ENCODE measurements around the gene SKA3.
"Not testable (repeated sequence)": the region's sequence is repeated elsewhere in the genome, so short reads cannot be mapped to it uniquely, and the experiment has no call there.

SKA3 gene

GRCh38 chr13:21216332-21216731 is 40.0 kb upstream of the SKA3 start:
- CTCF ChIA-PET, result no interaction called here
- POLR2A ChIA-PET, result no interaction called here
- no peak for TF ChIP-seq CTCF (IDR thresholded peaks at IDR 0.05; ENCODE audit: control extremely low read depth, extremely low read depth, low read depth, missing control alignments)
- no peak for DNase-seq (ENCODE audit: extremely low spot score)

- DNase-seq (ENCODE audit: extremely low spot score); CTCF ChIA-PET; POLR2A ChIA-PET: not testable (repeated sequence)
Measured at GRCh38 chr13:21215419-21215818, 39.1 kb upstream of the SKA3 start.

- ChIA-PET CTCF (no interaction called here), POLR2A (no interaction called here)
- TF ChIP-seq CTCF (IDR thresholded peaks at IDR 0.05; ENCODE audit: control extremely low read depth, extremely low read depth, low read depth, missing control alignments), result no peak
- no peak for DNase-seq (ENCODE audit: extremely low spot score)
Measured at GRCh38 chr13:21212138-21212775, 35.9 kb upstream of the SKA3 start.

- DNase-seq (ENCODE audit: extremely low spot score), result no peak
- no peak for TF ChIP-seq CTCF (IDR thresholded peaks at IDR 0.05; ENCODE audit: control extremely low read depth, extremely low read depth, low read depth, missing control alignments)
- ChIA-PET CTCF (interaction anchor here (1.6 kb wide), 1 partner anchor 9 kb away, joined by 4 read pairs; no protein-coding TSS in a partner anchor), POLR2A (no interaction called here)
Measured at GRCh38 chr13:21208652-21209154, 32.4 kb upstream of the SKA3 start.

- POLR2A ChIA-PET, result no interaction called here
- DNase-seq (ENCODE audit: extremely low spot score), result no peak
- CTCF ChIA-PET, result no interaction called here
- no peak for TF ChIP-seq CTCF (IDR thresholded peaks at IDR 0.05; ENCODE audit: control extremely low read depth, extremely low read depth, low read depth, missing control alignments)
Measured at GRCh38 chr13:21202767-21203531, 26.6 kb upstream of the SKA3 start.

GRCh38 chr13:21201456-21202190 is 25.3 kb upstream of the SKA3 start:
- DNase-seq (ENCODE audit: extremely low spot score); CTCF ChIA-PET; POLR2A ChIA-PET: not testable (repeated sequence)

- POLR2A ChIA-PET; DNase-seq (ENCODE audit: extremely low spot score); CTCF ChIA-PET: not testable (repeated sequence)
Measured at GRCh38 chr13:21198391-21198790, 22.0 kb upstream of the SKA3 start.

GRCh38 chr13:21197606-21198225 is 21.4 kb upstream of the SKA3 start:
- POLR2A ChIA-PET, CTCF ChIA-PET: not testable (repeated sequence)

GRCh38 chr13:21194756-21195155 is 18.4 kb upstream of the SKA3 start:
- DNase-seq (ENCODE audit: extremely low spot score); CTCF ChIA-PET; POLR2A ChIA-PET: not testable (repeated sequence)

More at GRCh38 chr13:21197606-21198225, 21.4 kb upstream of the SKA3 start:
- DNase-seq (ENCODE audit: extremely low spot score), result not testable (repeated sequence)

- DNase-seq (ENCODE audit: extremely low spot score); CTCF ChIA-PET; POLR2A ChIA-PET: not testable (repeated sequence)
Measured at GRCh38 chr13:21186410-21186809, 10.1 kb upstream of the SKA3 start.
